HepG2 (cell line): ENCODE results near the gene DCAF7. TPM values are rescaled to one million over a fixed set of nuclear protein-coding genes. Genes with fewer than 3 reads are reported as not detected.
A peak's percentile ranks its signal among the peaks of the same experiment; 100 is the strongest.

Experiments
- GPN1 ChIP-seq: sonication (generic); formaldehyde crosslinking; IDR thresholded peaks from 2 replicates; pipeline ENCODE4 v1.5.1; 2020; ENCODE audit warnings: missing genetic modification reagents, borderline replicate concordance
- MEF2D ChIP-seq: sonication (generic); formaldehyde crosslinking; IDR thresholded peaks from 2 replicates; pipeline ENCODE4 v1.5.1; 2020; ENCODE audit warnings: mild to moderate bottlenecking, missing genetic modification reagents
- MTA3 ChIP-seq: sonication (generic); formaldehyde crosslinking; IDR thresholded peaks from 2 replicates; pipeline ENCODE4 v1.4.0; 2020; ENCODE audit warnings: missing genetic modification reagents
- SNAPC2 ChIP-seq: sonication (generic); formaldehyde crosslinking; IDR thresholded peaks from 2 replicates; pipeline ENCODE4 v1.8.1; 2022; ENCODE audit warnings: mild to moderate bottlenecking, missing genetic modification reagents
- SRY ChIP-seq: sonication (generic); formaldehyde crosslinking; IDR thresholded peaks from 2 replicates; pipeline ENCODE4 v1.8.0; 2022; ENCODE audit warnings: mild to moderate bottlenecking, missing genetic modification reagents
- THYN1 ChIP-seq: sonication (generic); formaldehyde crosslinking; IDR thresholded peaks from 2 replicates; pipeline ENCODE4 v1.8.1; 2023; ENCODE audit warnings: low read depth, mild to moderate bottlenecking, moderate library complexity, missing genetic modification reagents, borderline replicate concordance
- ZMYM2 ChIP-seq: sonication (generic); formaldehyde crosslinking; IDR thresholded peaks from 2 replicates; pipeline ENCODE4 v1.8.0; 2022; ENCODE audit warnings: mild to moderate bottlenecking, missing genetic modification reagents
- ZNF136 ChIP-seq: sonication (generic); formaldehyde crosslinking; IDR thresholded peaks from 2 replicates; pipeline ENCODE4 v1.8.1; 2022; ENCODE audit warnings: low read depth, mild to moderate bottlenecking, moderate library complexity, missing genetic modification reagents
- ZNF230 ChIP-seq: sonication (generic); formaldehyde crosslinking; IDR thresholded peaks from 2 replicates; pipeline ENCODE4 v1.4.0; 2020; ENCODE audit warnings: mild to moderate bottlenecking, missing genetic modification reagents
- ZNF30 ChIP-seq: sonication (generic); formaldehyde crosslinking; IDR thresholded peaks from 2 replicates; pipeline ENCODE4 v1.5.0; 2020; ENCODE audit warnings: mild to moderate bottlenecking, missing genetic modification reagents
- ZNF333 ChIP-seq: sonication (generic); formaldehyde crosslinking; IDR thresholded peaks from 2 replicates; pipeline ENCODE4 v1.4.0; 2020; ENCODE audit warnings: mild to moderate bottlenecking, missing genetic modification reagents, borderline replicate concordance
- ZNF44 ChIP-seq: sonication (generic); formaldehyde crosslinking; IDR thresholded peaks from 2 replicates; pipeline ENCODE4 v1.5.1; 2020; ENCODE audit warnings: mild to moderate bottlenecking, missing genetic modification reagents
- ZNF598 ChIP-seq: sonication (generic); formaldehyde crosslinking; IDR thresholded peaks from 2 replicates; pipeline ENCODE4 v1.5.1; 2020; ENCODE audit warnings: mild to moderate bottlenecking, missing genetic modification reagents, borderline replicate concordance
- ZNF883 ChIP-seq: sonication (generic); formaldehyde crosslinking; IDR thresholded peaks from 2 replicates; pipeline ENCODE4 v1.5.1; 2020; ENCODE audit warnings: mild to moderate bottlenecking, missing genetic modification reagents; ENCODE audit errors: not compliant biosample characterization
- polyA plus RNA-seq, 8 experiments: library from polyadenylated mRNA; depleted of rRNA in 3 of 8; stranded (reverse) in 7 of 8; unstranded in 1 of 8; fragments of >200 nt; fragmentation: Illumina TruSeq in 4 of 8; extraction: Trizol in 4 of 8; gene quantifications; 2 replicates each; pipeline versions ENCODE4 v1.2.1 to v1.2.3, GENCODE V29; 2011 to 2016; ENCODE audit warnings: low read depth in 4 of 8, missing spikeins in 1 of 8, mixed read lengths in 1 of 8; ENCODE audit not compliant: insufficient read depth in 1 of 8
- total RNA-seq, 5 experiments: library from RNA; depleted of rRNA; stranded (reverse); fragments of >200 nt; fragmentation: Illumina TruSeq; extraction: Trizol; gene quantifications; 2 replicates each; pipeline ENCODE4 v1.2.3, GENCODE V29; 2016; ENCODE audit warnings: low read depth in 1 of 5
- TF ChIP-seq, protein P1 (sequence below): sonication (generic); formaldehyde crosslinking; IDR thresholded peaks from one replicate; pipeline ENCODE4 v1.5.1; 2020; ENCODE audit warnings: mild to moderate bottlenecking, missing genetic modification reagents; ENCODE audit errors: not compliant biosample characterization
- TF ChIP-seq, protein P2 (sequence below): sonication (generic); formaldehyde crosslinking; conservative IDR thresholded peaks from 2 replicates; pipeline ENCODE4 v1.4.0; 2020; ENCODE audit warnings: missing genetic modification reagents
- TF ChIP-seq, protein P3 (sequence below): sonication (generic); formaldehyde crosslinking; conservative IDR thresholded peaks from 2 replicates; pipeline ENCODE4 v1.4.0; 2020; ENCODE audit warnings: missing genetic modification reagents

Gene DCAF7
- total and polyA plus RNA-seq, 2 of the 13 experiments (the other 11 are each of a cell fraction or from before 2014, with no cell fraction given): 55.2 to 73.4 TPM

DNA sequence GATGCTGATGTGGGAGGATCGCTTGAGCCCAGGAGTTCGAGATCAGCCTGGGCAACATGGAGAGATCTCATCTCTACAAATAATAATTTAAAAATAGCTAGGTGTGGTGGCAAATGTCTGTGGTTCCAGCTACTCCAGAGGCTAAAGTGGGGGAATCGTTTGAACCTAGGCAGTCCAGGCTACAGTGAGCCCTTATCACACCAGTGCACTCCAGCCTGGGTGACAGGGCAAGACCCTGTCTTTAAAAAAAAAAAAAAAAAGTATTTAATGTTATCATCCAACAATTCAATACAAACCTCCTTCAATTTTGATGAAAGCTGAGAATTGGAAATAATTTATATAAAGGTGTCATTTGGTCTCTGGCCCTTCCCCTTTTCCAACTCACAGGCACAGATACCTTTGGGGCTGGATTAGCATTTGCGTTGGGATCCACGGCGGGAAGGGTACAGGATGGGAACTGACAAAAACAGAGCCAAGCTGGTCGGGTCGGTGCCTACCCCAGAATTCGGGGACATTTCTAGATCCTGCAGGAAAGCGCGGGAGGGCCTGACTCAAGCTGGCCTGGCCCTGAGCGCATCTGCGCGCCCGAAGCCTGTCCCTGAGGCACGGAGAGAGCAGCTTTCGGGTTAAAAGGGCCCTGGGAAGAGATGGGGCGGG lies 860 bp upstream of the DCAF7 start (continued):
- TF ChIP-seq ZNF598 (peak; percentile 19; the same call in 1 of the 2 replicates), ZNF136 (CRISPR knock-in tag) (0 out of 2 replicates have a peak, but pooled peaks have one; percentile 71), GPN1 (CRISPR knock-in tag) (0 out of 2 replicates have a peak, but pooled peaks have one; percentile 64), ZNF44 (CRISPR knock-in tag) (0 out of 2 replicates have a peak, but pooled peaks have one; percentile 91), ZMYM2 (CRISPR knock-in tag) (0 out of 2 replicates have a peak, but pooled peaks have one; percentile 20), MEF2D (CRISPR knock-in tag) (peak; percentile 72; the same call in 1 of the 2 replicates), SRY (CRISPR knock-in tag) (peak; percentile 91; the same call in 1 of the 2 replicates), THYN1 (peak; percentile 57; the same call in 1 of the 2 replicates), ZNF30 (CRISPR knock-in tag) (0 out of 2 replicates have a peak, but pooled peaks have one; percentile 21), ZNF883 (CRISPR knock-in tag) (no peak), SNAPC2 (no peak), ZNF230 (CRISPR knock-in tag) (no peak), MTA3 (CRISPR knock-in tag) (0 out of 2 replicates have a peak, but pooled peaks have one; percentile 7), ZNF333 (CRISPR knock-in tag) (0 out of 2 replicates have a peak, but pooled peaks have one; percentile 33)
- TF ChIP-seq, protein P1, sequence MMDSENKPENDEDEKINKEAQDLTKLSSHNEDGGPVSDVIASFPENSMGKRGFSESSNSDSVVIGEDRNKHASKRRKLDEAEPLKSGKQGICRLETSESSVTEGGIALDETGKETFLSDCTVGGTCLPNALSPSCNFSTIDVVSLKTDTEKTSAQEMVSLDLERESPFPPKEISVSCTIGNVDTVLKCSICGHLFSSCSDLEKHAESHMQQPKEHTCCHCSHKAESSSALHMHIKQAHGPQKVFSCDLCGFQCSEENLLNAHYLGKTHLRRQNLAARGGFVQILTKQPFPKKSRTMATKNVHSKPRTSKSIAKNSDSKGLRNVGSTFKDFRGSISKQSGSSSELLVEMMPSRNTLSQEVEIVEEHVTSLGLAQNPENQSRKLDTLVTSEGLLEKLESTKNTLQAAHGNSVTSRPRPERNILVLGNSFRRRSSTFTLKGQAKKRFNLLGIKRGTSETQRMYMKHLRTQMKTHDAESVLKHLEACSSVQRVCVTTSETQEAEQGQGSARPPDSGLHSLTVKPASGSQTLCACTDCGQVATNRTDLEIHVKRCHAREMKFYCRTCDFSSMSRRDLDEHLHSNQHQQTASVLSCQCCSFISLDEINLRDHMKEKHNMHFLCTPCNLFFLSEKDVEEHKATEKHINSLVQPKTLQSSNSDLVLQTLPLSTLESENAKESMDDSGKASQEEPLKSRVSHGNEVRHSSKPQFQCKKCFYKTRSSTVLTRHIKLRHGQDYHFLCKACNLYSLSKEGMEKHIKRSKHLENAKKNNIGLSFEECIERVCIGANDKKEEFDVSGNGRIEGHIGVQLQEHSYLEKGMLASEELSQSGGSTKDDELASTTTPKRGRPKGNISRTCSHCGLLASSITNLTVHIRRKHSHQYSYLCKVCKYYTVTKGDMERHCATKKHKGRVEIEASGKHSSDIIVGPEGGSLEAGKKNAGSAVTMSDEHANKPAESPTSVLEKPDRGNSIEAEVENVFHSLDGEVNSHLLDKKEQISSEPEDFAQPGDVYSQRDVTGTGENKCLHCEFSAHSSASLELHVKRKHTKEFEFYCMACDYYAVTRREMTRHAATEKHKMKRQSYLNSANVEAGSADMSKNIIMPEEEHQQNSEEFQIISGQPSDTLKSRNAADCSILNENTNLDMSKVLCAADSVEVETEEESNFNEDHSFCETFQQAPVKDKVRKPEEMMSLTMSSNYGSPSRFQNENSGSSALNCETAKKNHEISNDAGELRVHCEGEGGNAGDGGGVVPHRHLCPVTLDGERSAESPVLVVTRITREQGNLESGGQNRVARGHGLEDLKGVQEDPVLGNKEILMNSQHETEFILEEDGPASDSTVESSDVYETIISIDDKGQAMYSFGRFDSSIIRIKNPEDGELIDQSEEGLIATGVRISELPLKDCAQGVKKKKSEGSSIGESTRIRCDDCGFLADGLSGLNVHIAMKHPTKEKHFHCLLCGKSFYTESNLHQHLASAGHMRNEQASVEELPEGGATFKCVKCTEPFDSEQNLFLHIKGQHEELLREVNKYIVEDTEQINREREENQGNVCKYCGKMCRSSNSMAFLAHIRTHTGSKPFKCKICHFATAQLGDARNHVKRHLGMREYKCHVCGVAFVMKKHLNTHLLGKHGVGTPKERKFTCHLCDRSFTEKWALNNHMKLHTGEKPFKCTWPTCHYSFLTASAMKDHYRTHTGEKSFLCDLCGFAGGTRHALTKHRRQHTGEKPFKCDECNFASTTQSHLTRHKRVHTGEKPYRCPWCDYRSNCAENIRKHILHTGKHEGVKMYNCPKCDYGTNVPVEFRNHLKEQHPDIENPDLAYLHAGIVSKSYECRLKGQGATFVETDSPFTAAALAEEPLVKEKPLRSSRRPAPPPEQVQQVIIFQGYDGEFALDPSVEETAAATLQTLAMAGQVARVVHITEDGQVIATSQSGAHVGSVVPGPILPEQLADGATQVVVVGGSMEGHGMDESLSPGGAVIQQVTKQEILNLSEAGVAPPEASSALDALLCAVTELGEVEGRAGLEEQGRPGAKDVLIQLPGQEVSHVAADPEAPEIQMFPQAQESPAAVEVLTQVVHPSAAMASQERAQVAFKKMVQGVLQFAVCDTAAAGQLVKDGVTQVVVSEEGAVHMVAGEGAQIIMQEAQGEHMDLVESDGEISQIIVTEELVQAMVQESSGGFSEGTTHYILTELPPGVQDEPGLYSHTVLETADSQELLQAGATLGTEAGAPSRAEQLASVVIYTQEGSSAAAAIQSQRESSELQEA (CRISPR knock-in tag): peak; percentile 84
- TF ChIP-seq, protein P2, sequence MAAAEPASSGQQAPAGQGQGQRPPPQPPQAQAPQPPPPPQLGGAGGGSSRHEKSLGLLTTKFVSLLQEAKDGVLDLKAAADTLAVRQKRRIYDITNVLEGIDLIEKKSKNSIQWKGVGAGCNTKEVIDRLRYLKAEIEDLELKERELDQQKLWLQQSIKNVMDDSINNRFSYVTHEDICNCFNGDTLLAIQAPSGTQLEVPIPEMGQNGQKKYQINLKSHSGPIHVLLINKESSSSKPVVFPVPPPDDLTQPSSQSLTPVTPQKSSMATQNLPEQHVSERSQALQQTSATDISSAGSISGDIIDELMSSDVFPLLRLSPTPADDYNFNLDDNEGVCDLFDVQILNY (CRISPR knock-in tag): peak; percentile 59; the same call in 1 of the 2 replicates
- TF ChIP-seq, protein P3, sequence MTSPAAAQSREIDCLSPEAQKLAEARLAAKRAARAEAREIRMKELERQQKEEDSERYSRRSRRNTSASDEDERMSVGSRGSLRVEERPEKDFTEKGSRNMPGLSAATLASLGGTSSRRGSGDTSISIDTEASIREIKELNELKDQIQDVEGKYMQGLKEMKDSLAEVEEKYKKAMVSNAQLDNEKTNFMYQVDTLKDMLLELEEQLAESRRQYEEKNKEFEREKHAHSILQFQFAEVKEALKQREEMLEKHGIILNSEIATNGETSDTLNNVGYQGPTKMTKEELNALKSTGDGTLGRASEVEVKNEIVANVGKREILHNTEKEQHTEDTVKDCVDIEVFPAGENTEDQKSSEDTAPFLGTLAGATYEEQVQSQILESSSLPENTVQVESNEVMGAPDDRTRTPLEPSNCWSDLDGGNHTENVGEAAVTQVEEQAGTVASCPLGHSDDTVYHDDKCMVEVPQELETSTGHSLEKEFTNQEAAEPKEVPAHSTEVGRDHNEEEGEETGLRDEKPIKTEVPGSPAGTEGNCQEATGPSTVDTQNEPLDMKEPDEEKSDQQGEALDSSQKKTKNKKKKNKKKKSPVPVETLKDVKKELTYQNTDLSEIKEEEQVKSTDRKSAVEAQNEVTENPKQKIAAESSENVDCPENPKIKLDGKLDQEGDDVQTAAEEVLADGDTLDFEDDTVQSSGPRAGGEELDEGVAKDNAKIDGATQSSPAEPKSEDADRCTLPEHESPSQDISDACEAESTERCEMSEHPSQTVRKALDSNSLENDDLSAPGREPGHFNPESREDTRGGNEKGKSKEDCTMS: 0 out of 2 replicates have a peak, but pooled peaks have one; percentile 38
